Measurements from ENCODE around the gene ACVR2A.

The ACVR2A gene

GRCh38 chr2:147927053-147927588 is 82.3 kb downstream of the ACVR2A start:
- no peak for DNase-seq

GRCh38 chr2:147933931-147934330 is 89.1 kb downstream of the ACVR2A start:
- DNase-seq, result no peak

GRCh38 chr2:147934881-147935620 is 90.2 kb downstream of the ACVR2A start:
- DNase-seq, result no peak

- DNase-seq, result peak; percentile 32
Observed at GRCh38 chr2:147937744-147938349, 93.0 kb downstream of the ACVR2A start.

GRCh38 chr2:147939313-147939712 is 94.5 kb downstream of the ACVR2A start:
- DNase-seq, result no peak

- DNase-seq, result no peak
Observed at GRCh38 chr2:147945660-147946059, 100.8 kb downstream of the ACVR2A start.

- DNase-seq, result no peak
Observed at GRCh38 chr2:147952118-147952517, 107.3 kb downstream of the ACVR2A start.

GRCh38 chr2:147968571-147968970 is 123.7 kb downstream of the ACVR2A start:
- DNase-seq, result no peak

- no peak for DNase-seq
Observed at GRCh38 chr2:147976102-147976501, 131.3 kb downstream of the ACVR2A start.

- DNase-seq, result no peak
Observed at GRCh38 chr2:147977679-147978078, 132.8 kb downstream of the ACVR2A start.

Data from retina (tissue), 1 donor.